NOMO-1 (cell line): ENCODE results near the gene RFPL2.
"Not testable (repeated sequence)": the region's sequence is repeated elsewhere in the genome, so short reads cannot be mapped to it uniquely, and the experiment has no call there.

Experiments used
- DNase-seq, 2 experiments: peaks; one replicate each; lab custom pipeline; 2025; ENCODE audit not compliant: unreplicated experiment in 2 of 2; lab: John Stamatoyannopoulos, UW

Gene RFPL2

DNA sequence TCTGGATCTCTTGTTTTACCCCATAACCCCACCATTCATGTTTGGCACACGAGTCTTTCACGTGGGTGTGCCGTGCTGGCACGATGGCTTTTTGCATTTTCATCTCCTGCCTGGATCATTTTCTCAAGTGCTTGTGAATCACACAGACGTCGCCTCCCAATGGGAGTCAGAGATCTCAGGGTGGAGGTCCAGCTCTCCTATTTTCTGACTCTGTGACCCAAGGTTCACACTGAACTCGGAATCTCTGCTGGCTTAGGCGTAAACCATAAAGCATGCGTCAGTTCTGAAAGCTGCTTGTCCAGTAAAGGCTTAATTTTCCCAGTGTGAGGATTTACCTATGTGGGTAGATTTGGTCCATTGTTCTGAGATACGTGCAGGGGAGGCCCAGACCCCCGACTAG, 29.8 kb downstream of the RFPL2 start:
- DNase-seq = no peak

DNA sequence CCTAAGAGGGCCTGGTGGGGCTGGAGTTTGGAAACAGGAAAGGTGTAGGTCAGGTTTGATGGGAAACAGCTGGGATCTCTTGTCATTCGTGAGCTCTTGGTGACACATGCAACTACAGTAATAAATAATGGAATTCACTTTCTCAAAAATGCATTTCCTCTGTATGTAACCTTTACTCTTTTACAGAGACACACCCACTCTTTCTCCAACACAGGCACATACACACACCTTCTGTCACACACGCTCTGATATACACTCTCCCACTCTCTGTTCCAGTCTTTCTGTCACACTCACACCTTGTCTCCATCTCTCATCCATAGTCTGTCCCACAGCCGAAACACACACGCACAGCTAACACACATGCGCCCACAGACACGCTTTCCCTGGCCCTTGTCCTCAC, 39.2 kb downstream of the RFPL2 start:
- no peak for DNase-seq

DNA sequence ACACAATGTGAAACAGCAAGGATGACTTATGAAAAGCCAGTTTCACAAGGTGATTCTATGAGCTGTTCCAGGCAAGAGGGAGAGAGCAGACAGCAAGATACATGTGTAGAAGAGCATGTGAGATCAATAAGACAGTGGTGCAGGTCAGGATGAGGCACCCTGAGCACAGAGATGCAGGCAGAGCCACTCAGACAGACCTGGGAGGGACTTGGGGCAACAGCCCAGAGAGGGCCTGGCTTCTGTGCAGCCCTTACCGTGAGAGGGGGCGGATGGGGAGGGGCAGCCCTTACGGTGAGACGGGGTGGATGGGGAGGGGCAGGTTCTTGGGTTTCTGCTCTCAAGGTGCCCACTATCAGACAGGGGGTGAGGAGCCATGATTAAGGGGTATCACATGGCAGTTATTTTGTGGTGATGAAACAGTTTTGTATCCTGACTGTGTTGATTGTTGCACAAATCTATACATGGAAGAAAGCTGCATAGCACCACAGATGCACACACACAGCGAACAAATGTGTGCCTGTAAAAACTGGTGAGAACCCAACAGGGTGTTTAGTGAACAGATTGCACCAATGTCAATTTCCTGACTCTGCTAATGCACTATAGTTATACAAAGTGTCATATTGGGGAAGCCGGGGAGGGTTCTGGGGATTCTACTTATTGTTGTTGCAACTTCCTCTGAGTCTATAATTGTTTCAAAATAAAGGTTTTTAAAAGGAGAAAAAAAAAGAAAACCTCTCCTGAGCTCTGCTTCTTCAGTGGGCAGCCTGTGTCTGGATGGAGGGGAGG, 40.6 kb downstream of the RFPL2 start:
- peak; percentile 59 to 89 for DNase-seq

DNA sequence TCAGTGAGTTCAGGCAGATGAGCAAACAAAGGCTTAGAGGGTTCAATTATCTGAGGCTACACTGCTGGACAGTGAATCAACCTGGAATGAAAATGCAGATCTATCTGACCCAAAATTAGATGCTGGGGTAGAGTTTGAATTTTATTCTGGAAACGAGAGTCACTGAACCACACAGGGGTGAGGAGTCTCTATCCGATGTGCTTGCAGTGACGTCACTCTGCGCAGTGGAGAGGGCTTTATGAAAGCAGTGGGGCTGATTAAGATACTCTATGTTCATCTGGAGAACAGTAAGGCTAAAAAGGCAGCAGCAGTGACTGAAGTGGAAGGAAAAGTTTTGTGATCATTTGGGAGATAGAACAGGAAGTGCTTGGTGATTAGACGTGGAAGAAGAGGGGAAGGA, 44.5 kb downstream of the RFPL2 start:
- DNase-seq = not testable (repeated sequence)

DNA sequence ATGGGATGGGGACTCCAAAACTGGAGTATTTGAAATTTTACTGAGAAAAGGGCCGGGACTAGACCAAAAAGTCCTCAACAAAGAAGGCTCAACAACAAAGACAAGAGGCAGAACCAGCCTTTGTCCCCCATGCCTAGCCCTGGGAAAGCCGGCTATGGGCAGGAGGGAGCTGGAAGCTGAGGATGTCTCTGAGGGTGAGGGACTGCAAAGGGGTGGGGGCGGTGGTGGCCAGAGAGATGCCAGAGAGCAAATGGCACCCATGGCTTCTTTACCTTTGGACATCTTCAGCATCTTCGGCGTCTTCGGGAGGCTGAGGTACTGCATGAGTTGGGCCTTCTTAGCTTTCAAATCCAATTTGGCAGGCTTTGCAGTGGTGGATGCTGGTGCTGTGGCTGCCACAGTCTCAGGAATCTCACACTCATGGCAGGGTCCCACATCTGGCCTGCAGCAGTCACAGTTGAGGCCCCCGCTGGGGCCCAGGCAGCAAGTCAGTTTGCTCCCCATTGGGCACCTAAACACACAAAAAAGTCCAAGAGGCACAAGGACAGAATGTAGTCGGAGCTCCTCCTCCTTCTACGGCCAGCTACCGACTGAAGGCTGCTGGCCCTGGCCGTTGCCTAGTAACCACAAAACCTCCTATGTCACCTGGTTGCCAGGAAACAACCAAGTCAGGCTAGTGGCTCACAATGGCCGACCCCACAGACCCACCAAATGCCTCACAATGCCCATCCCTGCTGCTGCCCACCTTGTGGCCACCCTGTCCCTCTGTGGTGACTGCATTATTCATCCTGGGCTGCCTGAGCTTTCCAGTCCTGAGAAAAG, 46.0 kb downstream of the RFPL2 start, which contains the start of gene C22orf42:
Gene C22orf42 (minus strand): TSS at position 592 of the 822 bp plus-strand sequence. CDS start 88 bp downstream, at position 504.
- DNase-seq = no peak

DNA sequence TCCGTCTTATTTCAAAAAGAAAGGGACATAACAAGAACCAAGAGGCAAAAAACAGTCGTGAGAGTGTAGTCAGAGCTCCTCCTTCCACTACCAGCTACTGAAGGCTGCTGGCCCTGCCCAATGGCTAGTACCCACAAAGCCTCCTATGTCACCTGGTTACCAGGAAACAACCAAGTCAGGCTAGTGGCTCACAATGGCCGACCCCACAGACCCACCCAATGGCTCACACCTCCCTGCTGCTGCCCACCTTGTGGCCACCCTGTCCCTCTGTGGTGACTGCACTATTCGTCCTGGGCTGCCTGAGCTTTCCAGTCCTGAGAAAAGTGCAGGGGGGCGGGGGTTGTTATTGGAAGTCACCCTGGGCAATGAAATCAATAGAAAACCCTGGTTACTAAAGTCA, 47.2 kb downstream of the RFPL2 start:
- not testable (repeated sequence) for DNase-seq

DNA sequence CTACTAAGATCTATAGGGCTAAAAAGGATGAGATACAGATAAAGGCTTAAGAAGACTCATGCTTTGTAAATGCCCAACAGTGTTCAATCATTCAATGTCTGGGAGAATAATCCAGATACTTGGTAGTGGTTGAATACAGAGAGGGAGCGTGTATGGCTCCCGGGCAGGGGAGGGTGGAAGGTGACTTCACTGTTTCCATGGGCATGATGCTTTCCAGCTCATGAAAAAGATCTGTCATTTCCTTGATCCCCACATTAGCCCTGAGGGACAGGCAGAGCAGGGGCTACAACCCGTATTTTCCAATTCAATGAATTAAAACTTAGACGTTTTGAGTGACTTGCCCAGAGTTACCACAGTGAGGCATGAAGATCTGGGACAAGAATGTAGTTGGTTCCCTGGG, 50.1 kb downstream of the RFPL2 start:
- DNase-seq = not testable (repeated sequence)

DNA sequence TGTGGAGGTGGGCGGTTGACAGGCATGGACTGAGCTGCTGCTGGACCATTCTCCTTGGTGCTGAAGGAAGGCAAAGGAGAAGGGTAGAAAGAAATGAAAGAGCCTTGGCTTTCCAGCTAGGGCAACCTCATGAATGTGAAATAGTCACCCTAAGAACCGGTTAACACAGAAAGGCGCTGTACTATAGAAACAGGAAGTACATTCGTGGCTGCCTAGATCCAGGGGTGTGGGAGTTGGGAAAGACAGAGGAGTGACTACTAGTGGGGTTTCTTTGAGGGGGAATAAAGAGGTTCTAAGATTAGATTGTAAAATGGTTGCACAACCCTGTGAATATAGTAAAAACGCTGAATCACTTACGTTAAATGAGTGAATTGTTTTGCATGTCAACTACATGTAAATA, 53.2 kb downstream of the RFPL2 start:
- DNase-seq = peak; percentile 28 to 59

DNA sequence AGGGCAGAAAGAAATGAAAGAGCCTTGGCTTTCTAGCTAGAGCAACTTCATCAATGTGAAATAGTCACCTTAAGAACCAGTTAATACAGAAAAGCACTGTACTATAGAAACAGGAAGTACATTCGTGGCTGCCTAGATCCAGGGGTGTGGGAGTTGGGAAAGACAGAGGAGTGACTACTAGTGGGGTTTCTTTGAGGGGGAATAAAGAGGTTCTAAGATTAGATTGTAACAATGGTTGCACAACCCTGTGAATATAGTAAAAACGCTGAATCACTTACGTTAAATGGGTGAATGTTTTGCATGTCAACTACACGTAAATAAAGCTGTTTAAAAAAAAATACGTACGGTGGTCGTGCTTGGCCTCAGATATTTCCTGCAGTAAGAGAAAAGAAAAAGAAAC, 54.2 kb downstream of the RFPL2 start:
- DNase-seq = peak in 1 of 2 experiments; percentile 21

DNA sequence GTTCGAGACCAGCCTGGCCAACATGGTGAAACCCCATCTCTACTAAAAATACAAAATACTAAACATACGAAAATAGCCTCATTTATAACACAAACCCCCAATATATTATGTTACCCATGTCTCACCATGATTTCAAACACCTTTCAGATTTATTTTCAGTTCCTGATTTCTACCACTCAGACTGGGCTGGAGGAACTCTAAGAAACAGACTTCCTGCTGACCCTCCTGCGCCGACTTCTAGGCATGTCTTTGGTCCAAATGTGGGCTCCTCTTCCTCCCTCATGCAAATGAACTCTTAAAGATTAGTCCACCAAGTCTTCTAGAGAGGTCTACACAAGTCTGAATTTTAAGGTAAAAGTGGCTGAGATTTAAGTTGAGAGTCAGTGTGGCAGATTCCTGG, 56.5 kb downstream of the RFPL2 start:
- peak; percentile 21 to 27 for DNase-seq

DNA sequence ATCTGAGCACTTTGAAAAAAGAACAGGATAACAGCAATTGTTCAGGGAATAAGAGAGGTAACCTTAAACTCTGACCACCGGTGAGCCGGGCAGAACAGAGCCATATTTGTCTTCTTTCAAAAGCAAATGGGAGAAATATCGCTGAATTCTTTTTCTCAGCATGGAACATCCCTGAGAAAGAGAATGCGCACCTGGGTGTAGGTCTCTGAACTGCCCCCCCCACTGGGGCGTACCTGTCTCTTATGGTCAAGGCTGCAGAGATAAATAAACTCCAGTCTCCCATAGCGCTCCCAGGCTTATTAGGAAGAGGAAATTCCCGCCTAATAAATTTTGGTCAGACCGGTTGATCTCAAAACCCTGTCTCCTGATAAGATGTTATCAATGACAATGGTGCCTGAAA, 57.7 kb downstream of the RFPL2 start:
- not testable (repeated sequence) for DNase-seq

DNA sequence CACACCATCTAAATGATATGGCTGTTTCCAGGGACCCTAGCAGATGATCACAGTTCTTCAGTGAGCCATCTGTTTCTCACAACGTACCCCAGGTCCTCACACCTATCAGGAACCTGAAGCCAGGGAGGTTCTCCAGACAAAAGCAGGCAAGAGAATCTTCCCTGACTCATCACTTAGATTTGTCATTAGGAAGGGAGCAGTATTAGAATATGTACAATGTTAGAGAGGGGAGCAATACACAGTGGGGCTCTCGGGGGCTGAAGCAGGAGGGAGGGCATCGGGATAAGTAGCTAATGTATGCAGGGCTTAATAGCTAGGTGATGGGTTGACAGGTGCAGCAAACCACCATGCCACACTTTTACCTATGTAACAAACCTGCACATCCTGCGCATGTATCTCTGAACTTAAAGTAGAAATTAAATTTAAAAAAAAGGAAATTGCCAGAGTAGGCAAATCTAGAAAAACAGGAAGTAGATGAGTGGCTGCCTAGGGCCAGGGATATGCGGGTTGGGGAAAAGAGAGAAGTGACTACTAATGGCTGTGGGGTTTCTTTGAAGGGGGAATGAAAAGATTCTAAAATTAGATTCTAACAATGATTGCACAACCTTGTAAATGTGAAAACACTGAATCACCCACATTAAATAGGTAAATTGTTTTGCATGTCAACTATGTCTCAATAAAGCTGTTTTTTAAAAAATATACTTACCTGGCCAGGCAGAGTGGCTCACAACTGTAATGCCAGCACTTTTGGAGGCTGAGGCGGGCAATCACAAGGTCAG, 60.2 kb downstream of the RFPL2 start:
- DNase-seq = peak; percentile 96 to 98

DNA sequence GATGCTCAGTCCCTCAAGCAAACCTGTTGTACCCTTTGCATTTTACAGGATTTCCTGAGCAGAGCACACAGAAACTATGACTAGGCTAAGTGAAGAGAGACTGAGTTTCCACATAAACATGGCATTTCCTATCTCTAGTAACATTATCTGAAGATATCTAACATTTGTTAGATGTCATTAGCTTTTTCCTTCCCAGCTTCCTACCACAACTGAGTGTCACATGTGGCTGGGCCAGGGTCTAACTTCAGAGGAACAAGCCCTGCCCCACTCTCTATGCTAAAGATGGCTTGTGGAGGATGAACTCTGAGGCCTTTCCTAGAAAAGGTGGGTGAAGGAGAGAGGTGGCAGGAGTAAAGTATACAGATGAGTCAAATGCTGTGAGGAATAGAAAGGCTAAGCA, 62.3 kb downstream of the RFPL2 start:
- DNase-seq = no peak

DNA sequence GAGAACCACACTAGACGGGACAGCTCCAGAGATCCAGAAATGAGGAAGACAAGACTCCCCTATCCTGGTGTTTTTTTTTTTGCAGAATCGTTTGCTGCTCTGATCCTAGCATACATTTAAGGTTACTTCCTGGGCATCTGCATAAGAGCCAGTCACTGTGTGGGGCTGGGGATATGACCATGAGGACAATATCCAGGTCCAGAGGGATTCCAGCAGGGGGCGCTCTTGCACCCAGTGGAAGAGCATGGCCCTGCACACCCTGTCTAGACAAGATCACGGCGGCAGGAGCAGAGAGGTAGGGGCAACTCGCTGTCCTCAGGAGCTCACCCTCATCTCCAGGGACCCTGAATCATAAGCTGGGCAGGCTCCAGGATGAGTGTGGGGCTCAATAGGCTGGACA, 64.2 kb downstream of the RFPL2 start:
- peak in 1 of 2 experiments; percentile 28 for DNase-seq
